ENCODE measurements around the gene TLL1. TPM values are rescaled to one million over a fixed set of nuclear protein-coding genes. Genes with fewer than 3 reads are reported as not detected.

Gene TLL1
- total RNA-seq, 1 donor from 2014 or later = 9.6 TPM

DNA sequence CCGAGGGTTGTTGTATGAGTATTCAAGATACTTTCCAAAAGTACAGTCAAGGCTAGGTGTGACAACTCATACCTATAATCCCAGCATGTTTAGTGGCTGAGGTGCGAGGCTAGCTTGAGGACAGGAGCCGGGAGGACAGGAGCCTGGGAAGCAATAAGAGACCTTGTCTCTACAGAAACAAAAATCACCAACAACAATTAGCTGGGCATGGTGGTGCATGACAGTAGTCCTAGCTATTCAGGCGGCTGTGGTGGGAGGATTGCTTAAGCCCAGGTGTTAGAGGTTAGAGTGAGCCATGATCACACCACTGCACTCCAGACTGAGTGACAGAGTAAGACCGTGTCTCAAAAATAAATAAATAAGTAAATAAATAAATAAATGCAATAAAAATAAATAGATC is 91.6 kb downstream of the TLL1 start:
- TF ChIP-seq, protein P1, sequence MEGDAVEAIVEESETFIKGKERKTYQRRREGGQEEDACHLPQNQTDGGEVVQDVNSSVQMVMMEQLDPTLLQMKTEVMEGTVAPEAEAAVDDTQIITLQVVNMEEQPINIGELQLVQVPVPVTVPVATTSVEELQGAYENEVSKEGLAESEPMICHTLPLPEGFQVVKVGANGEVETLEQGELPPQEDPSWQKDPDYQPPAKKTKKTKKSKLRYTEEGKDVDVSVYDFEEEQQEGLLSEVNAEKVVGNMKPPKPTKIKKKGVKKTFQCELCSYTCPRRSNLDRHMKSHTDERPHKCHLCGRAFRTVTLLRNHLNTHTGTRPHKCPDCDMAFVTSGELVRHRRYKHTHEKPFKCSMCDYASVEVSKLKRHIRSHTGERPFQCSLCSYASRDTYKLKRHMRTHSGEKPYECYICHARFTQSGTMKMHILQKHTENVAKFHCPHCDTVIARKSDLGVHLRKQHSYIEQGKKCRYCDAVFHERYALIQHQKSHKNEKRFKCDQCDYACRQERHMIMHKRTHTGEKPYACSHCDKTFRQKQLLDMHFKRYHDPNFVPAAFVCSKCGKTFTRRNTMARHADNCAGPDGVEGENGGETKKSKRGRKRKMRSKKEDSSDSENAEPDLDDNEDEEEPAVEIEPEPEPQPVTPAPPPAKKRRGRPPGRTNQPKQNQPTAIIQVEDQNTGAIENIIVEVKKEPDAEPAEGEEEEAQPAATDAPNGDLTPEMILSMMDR (IDR thresholded peaks at IDR 0.05) = no peak
- H3K36me3 ChIP-seq = no peaks in the 10 kb centered on the region
- ATAC-seq (no peak), DNase-seq (no peak)
- intact Hi-C loops (cut with DNase I) = no loop called here
- no peaks in the 10 kb centered on the region for H3K9me3 ChIP-seq
- H3K27me3 ChIP-seq = no peaks in the 10 kb centered on the region
- H3K4me1 ChIP-seq = no peaks in the 10 kb centered on the region
- H3K4me3 ChIP-seq = no peak overlapping the region
- H3K27ac ChIP-seq = no peak overlapping the region

DNA sequence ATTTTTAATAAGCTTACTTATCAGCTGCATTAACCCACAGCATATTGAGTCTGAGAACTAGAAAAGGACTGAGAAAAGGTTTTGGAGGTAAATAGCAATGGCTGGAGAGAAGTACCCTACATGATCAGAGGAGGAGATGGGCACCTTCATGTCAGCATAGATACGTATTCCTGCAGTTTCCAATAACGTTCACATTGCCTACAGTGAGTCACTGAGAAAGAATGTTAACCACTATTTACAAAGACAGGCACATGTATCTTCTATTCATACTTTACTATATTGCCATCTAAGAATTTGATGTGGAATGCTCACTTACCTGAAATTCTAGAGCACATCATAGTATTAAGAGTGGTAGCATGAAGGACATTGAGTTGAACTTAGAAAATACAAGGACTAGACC is 92.5 kb downstream of the TLL1 start:
- ATAC-seq (no peak), DNase-seq (no peak)
- no peak overlapping the region for H3K4me3 ChIP-seq
- no peaks in the 10 kb centered on the region for H3K4me1 ChIP-seq
- intact Hi-C loops (cut with DNase I) = no loop called here
- TF ChIP-seq, protein P1 (IDR thresholded peaks at IDR 0.05) = no peak
- H3K27me3 ChIP-seq = no peaks in the 10 kb centered on the region
- no peaks in the 10 kb centered on the region for H3K36me3 ChIP-seq
- H3K27ac ChIP-seq = no peak overlapping the region
- H3K9me3 ChIP-seq = no peaks in the 10 kb centered on the region

DNA sequence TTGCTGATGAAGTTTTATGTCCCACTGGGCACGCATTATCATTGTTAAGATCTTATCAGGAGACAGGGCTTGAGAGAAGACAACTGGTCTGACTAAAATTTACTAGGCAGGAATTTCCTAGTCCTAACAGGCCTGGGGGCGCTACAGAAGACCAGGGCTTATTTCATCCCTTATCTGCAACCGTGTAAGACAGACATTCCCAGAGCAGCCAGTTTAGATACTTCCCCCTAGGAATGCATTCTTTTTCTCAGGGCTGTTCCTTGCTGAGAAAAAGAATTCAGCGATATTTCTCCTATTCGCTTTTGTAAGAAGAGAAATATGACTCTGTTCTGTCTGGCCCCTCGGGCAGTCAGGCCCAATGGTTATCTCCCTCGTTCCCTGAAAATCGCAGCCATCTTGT is 93.8 kb downstream of the TLL1 start:
- Histone ChIP-seq H3K27me3 (no peaks in the 10 kb centered on the region), H3K27ac (no peak overlapping the region), H3K4me3 (no peak overlapping the region), H3K9me3 (no peaks in the 10 kb centered on the region), H3K36me3 (no peaks in the 10 kb centered on the region), H3K4me1 (no peaks in the 10 kb centered on the region)
- no peak for ATAC-seq
- TF ChIP-seq, protein P1 (IDR thresholded peaks at IDR 0.05) = no peak
- intact Hi-C loops (cut with DNase I) = no loop called here
- DNase-seq = no peak

DNA sequence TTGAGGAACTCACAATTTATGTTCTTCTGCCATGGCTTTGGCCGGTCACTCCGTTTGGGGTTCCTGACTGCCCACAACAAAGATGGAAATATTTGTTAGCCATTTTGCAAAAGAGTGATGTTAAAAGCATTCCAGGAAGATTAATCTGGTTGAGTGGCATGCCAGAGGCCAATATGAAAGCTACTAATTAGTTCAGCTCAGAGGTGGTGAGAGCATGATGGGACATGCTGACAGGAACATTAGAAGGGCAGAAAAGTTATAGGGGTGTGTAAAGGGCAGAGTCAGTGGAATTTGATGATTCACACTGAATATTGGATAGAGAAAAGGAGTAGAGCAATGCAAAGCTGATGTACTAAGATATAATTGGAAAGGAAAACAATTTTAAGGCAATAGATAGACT is 94.4 kb downstream of the TLL1 start:
- ATAC-seq (no peak), DNase-seq (no peak)
- no peaks in the 10 kb centered on the region for H3K36me3 ChIP-seq
- TF ChIP-seq, protein P1 (IDR thresholded peaks at IDR 0.05) = no peak
- no peaks in the 10 kb centered on the region for H3K27me3 ChIP-seq
- H3K4me1 ChIP-seq = no peaks in the 10 kb centered on the region
- no peak overlapping the region for H3K27ac ChIP-seq
- H3K4me3 ChIP-seq = no peak overlapping the region
- intact Hi-C loops (cut with DNase I) = no loop called here
- H3K9me3 ChIP-seq = no peaks in the 10 kb centered on the region

DNA sequence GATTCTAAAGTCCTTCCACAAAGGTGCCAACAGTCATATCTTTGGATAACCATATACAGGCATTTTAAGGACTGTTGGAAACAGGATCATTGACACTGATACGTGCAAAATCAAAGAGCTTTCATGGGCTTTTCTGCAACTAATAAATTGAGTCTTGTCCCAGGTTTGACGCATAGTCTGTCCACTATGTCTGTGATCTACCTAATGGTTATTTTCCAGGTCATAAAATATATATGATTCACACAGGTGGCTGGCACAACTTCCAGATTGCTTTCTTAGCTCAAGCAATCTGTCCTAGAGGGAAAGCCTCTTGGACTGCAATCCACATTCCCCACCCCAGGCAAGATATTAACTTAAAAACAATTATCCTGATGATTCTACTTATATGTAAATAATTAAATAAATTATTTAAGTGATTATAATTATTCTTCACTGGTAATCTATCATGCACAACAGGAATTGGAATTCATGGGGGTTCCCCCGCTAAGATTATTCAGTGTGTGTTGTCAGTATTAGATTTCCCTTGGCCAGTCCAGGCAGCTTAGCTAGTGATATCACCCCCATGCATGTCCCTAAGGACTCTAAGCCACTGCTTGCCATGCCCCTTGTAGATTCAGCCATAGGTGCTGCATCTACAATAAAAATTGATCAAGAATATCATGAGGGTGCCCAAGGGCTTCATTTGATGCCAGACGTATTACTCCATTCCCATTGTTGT is 97.8 kb downstream of the TLL1 start:
- Histone ChIP-seq H3K36me3 (no peaks in the 10 kb centered on the region), H3K4me3 (no peak overlapping the region), H3K4me1 (no peaks in the 10 kb centered on the region), H3K27me3 (no peaks in the 10 kb centered on the region), H3K27ac (no peak overlapping the region), H3K9me3 (no peaks in the 10 kb centered on the region)
- ATAC-seq = no peak
- intact Hi-C loops (cut with DNase I) = no loop called here
- TF ChIP-seq, protein P1 (IDR thresholded peaks at IDR 0.05) = no peak
- DNase-seq = no peak

DNA sequence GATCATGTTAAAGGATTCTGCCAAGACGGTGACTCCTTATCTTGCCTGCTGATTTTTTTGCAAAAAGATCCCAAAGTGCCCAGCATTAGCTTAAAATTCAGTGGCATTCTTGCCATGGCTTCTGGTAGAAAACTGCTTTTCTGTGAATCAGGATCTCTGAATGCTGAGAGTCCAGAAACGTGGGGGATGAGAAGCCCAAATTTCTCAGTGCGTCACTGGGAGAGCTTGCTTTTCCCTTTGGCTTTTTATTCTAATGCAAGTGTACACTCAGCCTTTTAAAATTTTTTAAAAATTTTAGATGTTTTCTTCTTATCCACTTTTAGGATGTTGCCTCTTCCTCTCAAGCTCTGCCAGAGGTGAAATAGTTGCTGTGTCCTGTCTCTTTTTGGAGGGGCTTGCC is 98.4 kb downstream of the TLL1 start:
- Histone ChIP-seq H3K9me3 (no peaks in the 10 kb centered on the region), H3K27me3 (no peaks in the 10 kb centered on the region), H3K36me3 (no peaks in the 10 kb centered on the region), H3K4me1 (no peaks in the 10 kb centered on the region), H3K4me3 (no peak overlapping the region), H3K27ac (no peak overlapping the region)
- DNase-seq = no peak
- intact Hi-C loops (cut with DNase I) = no loop called here
- TF ChIP-seq, protein P1 (IDR thresholded peaks at IDR 0.05) = no peak
- no peak for ATAC-seq

Measured in upper lobe of right lung (tissue), 1 donor.